HG03432 (cell line): ENCODE data around the gene POLG2.
A peak's percentile ranks its signal among the peaks of the same experiment; 100 is the strongest.

Source experiments
- ATAC-seq: cut with Tn5 transposase; IDR thresholded peaks from one replicate; pipeline ENCODE4 v1.9.1; 2021; ENCODE audit warnings: mild to moderate bottlenecking, moderate library complexity; ENCODE audit not compliant: unreplicated experiment

POLG2 gene

DNA sequence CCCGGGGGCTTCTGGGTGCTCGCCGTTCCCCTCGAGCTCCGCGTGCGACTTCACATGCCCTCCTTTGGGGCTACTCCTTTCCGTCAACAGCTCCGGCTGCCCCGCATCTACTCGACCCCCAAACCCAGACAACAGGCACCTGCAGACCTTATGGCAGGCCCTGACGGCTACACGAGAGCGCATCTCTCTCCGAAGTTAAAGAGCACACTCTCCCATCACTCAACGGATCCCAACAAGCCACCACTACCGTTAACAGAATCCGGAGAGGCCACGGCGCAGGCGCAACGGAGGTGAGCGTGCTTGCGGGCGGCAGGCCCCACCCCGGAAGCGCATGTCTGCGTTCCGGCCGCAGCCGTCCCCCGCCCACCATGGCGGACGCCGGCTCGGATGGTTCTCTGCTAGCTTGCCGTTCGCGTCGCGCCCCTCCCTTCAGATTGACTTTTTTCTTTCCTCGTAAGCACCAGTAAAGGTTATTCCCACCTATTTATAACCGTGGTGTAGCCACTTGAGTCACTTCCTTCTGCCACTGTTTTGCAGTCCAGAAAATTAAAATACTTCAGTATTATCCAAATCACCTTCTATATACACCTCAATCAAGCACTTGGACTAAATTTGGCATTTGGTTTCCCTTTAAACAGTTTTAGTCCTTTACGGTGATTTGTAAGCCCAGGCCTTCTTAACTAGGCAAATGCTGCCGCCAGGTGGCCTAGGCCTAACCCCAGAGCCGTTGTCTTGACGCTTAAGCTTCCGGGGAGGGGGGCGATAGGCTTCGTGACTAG, at the start of gene POLG2:
POLG2 (minus strand) TSS at position 269 of the 779 bp plus-strand sequence; CDS start at position 183, 86 bp downstream.
- peak; percentile 89 for ATAC-seq

DNA sequence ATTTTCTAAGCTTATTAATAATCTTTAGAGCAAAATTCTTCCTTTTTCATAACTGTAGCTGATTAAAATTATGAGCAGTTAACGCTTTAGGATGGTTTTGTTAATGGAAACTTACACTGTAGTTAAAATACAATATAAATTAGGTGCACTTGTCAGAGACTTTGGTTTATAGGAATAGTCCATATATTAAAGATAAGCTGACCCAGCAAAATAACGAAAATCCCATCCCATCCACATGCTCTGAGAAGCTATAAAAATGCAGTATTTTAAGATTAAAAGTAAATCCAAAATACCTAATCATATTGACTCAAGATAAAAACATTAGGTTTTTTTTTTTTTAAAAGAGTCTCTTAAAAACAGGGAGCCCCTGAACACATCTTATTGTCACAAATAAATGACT, 47.9 kb upstream of the POLG2 start:
- ATAC-seq: no peak

DNA sequence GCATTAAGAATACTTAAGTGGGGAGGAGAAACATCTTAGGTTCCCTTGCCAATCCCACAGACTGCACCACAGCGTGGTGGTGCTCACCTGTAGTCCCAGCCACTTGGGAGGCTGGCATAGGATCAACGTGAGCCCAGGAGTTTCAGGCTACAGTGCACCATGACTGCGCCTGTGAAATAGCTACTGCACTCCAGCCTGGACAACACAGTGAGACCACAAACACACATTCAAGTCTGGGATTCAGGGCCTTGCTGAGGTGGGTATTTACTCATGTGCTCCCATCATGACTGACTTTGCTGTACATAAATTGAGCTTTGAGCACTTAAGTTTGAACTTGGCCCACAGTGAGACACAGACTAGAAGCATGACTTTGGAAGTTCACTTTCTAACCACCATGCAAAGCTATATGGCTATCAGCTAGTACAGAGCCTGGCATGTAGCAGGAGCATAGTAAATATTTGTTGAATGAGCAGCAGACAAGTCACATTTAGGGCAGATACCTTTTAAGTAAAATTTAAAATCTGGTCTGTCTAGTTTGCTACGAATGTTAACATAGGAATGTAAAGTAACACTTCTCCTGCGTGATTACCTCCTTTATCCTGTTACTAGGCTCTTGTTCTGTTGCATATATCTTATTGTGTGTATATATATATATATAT, 43.4 kb upstream of the POLG2 start:
- no peak for ATAC-seq

DNA sequence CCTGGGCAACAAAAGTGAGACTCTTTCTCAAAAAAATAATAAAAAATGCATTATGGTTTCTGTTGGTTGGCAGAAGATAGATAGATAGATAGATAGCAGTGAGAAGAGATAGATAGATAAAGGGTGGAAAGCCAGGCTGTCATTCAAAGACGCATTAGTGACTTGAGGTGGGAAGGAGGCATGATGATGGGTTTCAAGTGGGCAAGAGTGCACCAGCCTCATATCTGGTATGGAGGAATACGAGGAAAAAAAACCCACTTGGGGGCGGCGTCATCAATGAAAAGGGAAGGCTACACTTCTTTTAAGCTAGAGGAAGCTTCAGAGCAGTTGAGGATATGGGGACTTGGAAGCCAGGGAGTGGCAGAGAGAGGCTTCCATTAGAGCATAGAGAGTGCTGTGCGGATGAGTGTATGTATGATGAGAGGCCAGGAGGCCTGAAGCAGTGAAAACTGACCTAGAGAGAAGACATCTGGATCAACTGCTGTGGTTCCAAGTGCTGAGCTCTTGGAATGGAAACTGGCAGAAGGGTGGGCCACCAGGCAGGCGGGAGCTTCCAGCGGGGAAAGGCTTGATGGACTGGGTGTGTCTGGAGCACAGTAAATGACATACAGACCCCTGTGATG, 41.8 kb upstream of the POLG2 start:
- ATAC-seq: no peak

DNA sequence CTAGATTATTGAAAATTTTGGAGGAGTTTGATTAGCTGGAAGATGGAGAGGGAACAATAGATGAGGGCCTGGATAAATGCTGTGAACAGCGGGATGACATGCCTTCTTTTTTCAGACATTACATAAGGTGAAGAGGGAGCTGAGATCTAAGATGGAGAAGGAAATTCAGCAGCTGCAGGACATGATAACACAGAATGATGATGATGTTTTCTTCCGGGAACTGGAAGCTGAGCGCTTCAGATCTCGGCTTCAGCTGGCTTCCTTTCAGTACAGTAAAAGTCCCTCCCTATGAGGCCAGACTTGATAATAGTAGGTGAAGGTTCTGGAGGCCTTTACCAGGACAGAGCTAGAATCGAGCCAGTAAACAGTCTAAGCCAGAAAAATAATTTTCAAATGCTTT, 40.6 kb upstream of the POLG2 start:
- ATAC-seq: no peak

DNA sequence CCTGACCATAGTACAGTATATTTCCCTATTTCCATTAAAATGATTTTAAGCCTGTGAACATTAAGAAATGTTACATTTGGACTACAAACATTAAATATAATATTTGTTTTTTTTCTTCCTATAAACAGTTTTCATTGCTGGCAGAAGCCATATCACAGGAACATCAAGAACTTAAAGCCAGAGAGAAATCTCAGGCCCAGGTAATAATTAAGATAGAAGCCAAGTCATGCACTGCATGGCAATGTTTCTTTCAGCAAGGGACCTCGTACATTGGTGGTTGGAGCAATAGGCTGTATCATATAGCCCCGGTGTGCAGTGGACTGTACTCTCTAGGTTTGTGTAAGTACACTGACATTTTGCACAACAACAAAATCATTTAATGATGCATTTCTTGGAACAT, 40.1 kb upstream of the POLG2 start:
- no peak for ATAC-seq

DNA sequence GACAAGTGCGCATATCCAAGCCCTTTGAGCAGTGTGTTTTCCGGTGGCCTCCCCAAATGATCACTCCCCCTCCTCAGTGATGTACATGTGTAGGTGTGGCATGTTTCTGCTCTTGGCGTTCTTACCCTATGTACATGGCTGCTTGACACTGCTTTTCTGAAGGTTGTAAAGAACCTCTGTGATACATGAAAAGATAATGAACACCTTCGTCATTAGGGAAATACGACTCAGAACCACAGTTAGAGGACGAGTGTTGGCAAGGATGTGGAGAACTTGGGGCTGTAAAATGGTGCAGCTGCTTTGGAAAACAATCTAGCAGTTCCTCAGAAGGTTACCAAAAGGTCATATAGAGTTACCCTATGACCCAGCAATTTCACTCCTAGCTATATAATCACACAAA, 38.5 kb upstream of the POLG2 start:
- ATAC-seq: no peak

DNA sequence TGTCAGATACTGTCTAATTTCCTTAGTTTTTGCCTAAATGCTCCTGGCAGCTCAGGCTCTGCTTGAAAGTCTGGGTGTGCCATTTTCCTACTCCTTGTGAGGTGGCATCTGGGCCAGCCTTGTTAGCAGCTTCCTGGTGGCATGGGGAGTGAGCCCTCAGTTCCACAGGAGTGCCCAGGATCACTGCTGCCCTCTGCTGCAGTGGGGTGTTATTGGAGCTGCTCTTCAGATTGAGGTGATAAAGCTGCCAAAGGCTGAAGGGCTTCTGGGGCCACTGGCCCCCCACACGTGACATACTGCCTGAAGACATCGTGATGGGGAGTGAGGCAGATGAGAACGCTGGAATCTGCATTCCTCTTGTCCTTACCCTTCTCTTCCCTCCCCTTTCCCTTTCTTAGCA, 37.3 kb upstream of the POLG2 start:
- no peak for ATAC-seq

DNA sequence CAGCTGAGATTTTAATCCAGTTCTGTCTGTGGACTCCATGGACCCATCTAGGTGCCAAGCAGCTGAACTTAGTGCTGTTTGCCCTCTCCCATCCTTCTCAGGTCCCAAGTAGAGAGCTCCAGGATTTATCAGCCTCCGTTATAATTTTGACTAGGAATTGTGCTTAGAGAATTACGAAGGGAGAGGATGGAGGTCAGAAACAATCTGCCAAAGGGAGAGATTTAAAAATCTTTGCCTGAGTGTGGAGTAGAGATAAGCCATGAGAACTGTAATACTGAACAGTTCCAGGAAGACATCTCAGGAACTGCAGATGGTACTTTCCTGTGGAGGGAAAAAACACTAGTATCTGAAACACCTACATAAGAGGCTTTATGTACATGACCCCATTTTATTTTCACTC, 36.9 kb upstream of the POLG2 start:
- ATAC-seq: no peak

DNA sequence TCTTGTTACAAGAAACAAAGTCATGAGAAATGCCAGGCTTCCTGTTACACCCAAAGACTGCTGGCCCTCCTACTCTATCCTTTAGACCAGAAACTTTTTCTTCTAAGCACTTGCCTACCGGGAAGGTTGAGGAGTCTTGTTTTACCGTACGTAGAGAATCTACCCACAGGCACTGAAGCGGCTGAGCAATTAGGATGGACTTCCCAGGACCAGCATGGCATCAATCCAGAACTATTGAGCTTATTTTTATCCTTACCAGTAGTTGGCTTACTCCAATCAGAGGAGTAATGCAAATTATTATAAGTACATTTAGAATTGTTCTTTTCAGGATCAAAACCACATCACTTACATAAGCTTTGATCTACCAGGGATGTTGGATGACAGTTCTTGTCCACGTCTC, 35.6 kb upstream of the POLG2 start:
- ATAC-seq: no peak

DNA sequence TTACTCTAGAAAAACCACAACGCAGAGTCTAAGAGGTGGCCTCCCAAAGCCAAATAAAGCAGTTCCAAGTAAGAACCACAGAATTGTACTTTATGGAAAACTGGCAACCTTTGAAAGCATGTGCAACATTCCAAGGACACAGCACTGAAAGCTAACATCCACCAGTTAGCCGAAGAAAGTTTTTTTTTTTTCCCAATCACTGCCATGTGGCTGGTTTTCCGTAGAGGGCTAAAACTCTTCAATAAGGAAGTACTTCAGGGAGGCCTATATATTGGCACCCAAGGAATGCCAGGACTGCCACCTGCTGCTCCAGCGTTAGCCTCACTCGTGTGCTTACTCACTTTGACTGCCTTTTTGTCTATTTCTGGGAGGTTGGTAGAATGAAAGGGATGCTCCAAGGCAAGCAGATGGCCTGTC, 35.1 kb upstream of the POLG2 start:
- no peak for ATAC-seq

DNA sequence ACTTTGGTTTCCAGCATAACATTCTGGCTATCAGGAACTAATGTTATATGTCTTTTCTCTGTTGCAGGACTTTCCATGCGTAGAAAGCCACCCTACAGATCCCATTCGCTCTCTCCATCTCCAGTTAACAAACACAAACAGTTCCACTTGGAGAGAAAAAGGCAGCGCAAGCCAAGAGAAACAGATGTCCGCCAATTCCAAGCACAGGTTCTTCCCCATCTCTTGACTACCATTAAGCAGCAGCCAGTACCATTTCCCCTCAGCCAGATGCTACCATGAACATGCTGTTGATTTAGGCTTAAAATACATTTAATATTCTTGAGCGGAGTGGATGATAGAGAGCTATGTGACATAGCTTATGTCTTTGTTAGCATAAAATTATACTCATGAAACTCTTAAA, 32.4 kb upstream of the POLG2 start:
- ATAC-seq: no peak

DNA sequence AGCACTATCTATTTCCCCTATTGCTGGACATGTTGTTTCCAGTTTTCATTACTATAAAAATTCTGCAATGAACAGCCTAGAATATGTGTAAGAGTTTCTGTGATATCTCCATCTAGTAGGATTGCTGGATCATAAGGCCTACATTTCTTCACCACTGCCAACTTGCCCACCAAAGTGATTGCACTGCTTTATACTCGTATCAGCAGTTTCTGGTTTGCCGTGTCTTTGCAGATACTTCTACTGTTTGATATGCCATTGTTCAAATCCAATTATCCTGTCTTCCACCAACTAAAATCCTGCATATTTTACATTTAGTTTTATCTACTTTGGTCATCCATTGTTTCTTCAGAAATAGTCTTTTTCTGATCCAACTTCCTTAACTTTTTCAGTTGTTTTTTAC, 31.1 kb upstream of the POLG2 start:
- ATAC-seq: no peak

DNA sequence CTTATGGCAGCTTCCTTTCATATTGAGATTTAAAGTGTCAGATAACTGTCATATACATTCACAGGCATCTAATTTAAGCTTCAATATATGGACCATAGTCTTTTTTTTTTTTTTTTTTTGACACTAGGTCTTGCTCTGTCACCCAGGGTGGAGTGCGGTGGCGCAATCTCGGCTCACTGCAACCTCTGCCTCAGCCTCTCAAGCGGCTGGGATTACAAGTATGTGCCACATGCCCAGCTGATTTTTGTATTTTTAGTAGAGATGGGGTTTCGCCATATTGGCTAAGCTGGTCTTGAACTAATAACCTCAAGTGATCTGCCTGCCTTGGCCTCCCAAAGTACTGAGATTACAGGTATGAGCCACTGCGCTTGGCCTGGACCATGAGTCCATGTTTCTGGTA, 23.5 kb upstream of the POLG2 start:
- ATAC-seq: no peak

DNA sequence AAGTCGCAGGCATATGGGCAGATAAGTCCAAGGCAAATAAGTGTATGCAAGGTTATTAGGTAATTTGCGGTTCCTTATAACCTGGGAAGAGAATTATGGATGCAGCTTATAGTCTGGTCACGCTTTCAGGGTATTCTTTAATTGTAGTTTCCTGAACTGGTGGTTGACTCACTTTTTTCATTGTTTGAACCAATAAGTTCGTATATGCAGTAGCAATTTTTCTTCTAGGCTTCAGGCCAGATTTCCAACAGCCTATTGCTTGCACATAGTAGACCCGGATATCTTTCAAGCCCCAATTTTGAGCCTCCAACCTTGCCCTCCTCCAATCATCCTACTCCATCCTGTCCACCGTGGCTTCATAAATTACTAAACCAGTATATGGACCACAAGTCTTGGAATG, 22.7 kb upstream of the POLG2 start:
- no peak for ATAC-seq

DNA sequence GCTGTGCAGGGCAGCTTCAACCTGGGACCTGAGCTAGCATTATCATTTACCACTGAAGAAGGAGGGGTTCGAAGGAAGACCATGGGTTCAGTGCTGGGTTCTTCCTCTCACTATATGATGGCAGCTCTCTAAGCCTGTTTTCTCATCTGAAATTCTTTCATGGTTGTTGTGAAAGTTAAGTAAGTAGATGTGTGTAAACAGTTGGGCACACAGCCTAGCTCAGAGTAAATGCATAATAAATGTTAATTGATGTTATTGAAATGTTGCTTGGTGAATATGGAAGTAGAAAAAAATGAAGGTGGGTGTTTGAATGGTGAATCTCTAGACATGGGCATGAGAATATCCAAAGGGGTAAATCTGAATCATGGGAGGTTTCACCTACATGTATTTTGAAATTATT, 19.0 kb upstream of the POLG2 start:
- ATAC-seq: no peak

DNA sequence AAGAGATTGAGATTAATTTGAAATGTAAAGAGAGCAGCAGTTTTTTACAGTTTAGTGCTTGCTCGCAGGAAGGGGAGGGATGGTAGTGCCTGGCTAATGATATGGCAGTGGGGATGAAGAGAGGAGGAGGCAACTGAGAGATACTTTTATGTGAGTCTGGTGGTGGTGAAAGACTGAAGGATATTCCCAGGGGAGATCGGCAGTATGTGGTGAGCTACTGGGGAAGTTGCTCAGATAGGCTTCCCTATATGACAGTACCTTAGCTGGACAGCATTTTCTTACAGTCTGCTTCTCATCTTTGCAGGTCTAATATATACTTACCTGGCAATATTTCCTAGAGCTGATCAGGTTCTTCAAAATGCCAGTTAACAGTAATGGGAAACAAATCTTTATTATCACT, 18.6 kb upstream of the POLG2 start:
- no peak for ATAC-seq

DNA sequence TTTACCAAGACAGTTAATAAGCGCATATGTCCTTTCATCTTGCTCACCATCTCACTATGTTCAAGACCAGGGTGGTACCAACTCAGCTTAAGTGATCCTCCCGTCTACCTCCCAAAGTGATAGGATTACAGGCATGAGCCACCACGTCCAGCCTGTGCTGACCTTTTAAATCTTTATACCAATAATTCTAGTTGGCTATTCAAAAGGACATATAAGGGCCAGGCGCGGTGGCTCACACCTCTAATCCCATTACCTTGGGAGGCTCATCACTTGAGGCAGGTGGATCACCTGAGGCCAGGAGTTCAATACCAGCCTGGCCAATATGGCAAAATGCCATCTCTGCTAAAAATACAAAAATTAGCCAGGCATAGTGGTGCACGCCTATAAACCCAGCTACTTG, 12.3 kb upstream of the POLG2 start:
- no peak for ATAC-seq

DNA sequence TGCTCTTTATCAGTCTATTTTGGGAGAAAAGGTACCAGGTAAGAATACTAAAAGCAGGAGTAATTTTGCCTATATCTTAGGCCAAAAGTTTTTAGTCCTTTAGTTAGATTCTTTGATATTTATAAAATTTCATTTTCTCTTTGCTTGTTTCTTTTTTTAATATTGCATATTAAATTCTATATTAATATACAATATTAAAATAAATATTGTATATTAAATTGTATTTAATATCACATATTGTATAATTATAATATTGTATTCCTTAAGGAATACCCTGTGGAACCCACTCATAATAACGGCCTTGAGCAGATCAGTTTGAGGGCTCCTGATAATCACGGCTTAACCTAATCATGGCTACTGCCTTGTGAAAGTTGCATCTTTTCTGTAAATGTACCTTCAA, 11.8 kb upstream of the POLG2 start:
- no peak for ATAC-seq

DNA sequence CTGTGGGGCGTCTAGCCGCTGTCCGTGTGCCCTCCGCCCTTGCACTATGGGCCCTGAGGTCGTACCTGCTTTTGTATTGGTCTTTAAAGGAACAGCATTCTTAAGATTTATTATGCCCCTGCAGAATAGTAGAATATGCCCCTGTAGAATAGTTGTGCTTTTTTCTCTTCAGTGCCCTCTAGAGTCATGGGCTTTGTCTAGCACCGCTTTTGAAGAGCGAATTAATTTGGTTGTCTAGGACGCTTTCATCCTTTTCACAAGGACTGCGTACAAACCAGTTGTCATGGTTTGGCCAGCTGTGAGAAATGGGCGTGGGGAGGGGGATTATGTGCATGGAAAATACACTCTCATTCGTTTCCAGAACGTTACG, 10.5 kb upstream of the POLG2 start:
- ATAC-seq: peak; percentile 9

DNA sequence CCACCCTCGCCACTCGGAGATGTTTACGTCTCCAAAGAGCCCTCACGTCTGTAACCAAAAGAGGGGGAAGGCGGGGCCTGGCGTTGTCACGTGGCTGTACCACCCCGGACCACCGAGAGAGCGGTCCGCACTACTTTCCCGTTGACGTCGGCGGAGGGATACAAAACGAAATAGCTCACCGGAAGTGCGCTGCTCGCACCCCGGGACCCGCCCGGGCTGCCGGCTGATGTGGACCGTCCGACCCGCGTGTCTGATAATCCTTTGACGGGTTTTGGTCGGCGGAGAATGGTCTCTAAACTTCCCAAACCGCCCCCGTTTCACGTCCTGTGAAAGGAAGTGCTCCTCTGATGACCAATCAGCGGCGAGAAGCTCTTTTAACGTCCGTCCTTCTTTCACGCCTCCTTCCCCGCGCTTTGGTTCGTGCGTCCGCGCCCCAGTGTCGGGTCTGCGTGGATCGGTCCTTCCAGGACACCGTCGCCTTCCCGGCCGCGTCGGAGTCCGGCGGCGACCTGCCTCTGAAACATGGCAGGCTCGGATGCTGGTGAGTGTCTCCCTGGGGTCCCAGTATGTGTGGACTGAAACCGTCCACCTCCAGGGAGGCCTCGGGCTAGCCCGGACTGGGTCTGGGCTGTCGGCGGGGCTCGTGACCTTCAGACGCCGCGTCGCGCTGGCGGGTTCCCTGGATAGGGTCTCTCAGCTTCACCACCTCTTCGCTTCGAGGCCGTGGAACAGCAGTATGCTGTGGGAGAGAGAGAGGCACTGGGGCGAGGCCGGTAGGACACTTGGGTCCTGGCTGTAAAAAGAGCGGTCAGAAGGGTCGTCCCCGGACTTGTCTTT, 9.9 kb upstream of the POLG2 start, which contains the start of gene CEP95:
CEP95 (plus strand) TSS at position 402 of the 837 bp plus-strand sequence; CDS start at position 523, 121 bp downstream.
- peak; percentile 65 for ATAC-seq
